ENCODE measurements around the gene AKAP8L. TPM values are rescaled to one million over a fixed set of nuclear protein-coding genes. Genes with fewer than 3 reads are reported as not detected.
"Not testable (repeated sequence)": the region's sequence is repeated elsewhere in the genome, so short reads cannot be mapped to it uniquely, and the experiment has no call there.

Gene AKAP8L
- total RNA-seq, 1 donor = 69.5 TPM

DNA sequence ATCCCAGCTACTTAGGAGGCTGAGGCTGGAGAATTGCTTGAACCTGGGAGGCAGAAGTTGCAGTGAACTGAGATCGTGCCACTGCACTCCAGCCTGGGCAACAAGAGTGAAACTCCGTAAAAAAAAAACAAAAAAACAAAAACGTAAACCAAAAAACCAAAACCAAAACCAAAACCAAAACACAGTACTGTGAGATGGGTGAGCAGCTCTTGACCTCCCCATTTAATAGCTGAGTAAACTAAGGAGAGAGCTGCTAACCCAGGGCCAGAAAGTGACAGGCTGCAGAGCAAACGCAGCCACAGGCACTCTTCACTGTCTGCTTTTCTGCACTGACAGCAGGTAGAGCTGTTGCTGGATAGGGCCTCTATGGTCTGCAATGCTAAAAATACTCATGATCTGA, 58.8 kb downstream of the AKAP8L start:
- H2AFZ ChIP-seq (ENCODE audit: low read length); H4K20me1 ChIP-seq (ENCODE audit: insufficient read depth, low read length); H3K27ac ChIP-seq (ENCODE audit: low read depth, low read length); H3K4me2 ChIP-seq (ENCODE audit: insufficient read depth, low read length); H3K9me3 ChIP-seq (ENCODE audit: low read depth, low read length); H3K79me2 ChIP-seq (ENCODE audit: insufficient read depth, low read length); H3K4me1 ChIP-seq (ENCODE audit: insufficient read depth, low read length); H3K4me3 ChIP-seq (ENCODE audit: insufficient read depth, low read length); H3K27me3 ChIP-seq (ENCODE audit: insufficient read depth, low read length): not testable (repeated sequence)
- peaks cover 56% of the 10 kb centered on the region for H3K36me3 ChIP-seq (ENCODE audit: insufficient read depth, low read length)
- peak; percentile 2 for DNase-seq (ENCODE audit: insufficient read length, low spot score, missing footprints)

- H3K9me3 ChIP-seq (ENCODE audit: low read depth, low read length) = no peaks in the 10 kb centered on the region
- peak; percentile 65 for DNase-seq (ENCODE audit: insufficient read length, low spot score, missing footprints)
- peaks cover 6% of the 10 kb centered on the region for H4K20me1 ChIP-seq (ENCODE audit: insufficient read depth, low read length)
- no peak overlapping the region for H2AFZ ChIP-seq (ENCODE audit: low read length)
- H3K4me1 ChIP-seq (ENCODE audit: insufficient read depth, low read length) = no peaks in the 10 kb centered on the region
- no peaks in the 10 kb centered on the region for H3K27me3 ChIP-seq (ENCODE audit: insufficient read depth, low read length)
- peaks cover 62% of the 10 kb centered on the region for H3K36me3 ChIP-seq (ENCODE audit: insufficient read depth, low read length)
- no peak overlapping the region for H3K4me3 ChIP-seq (ENCODE audit: insufficient read depth, low read length)
- TF ChIP-seq, protein P1, sequence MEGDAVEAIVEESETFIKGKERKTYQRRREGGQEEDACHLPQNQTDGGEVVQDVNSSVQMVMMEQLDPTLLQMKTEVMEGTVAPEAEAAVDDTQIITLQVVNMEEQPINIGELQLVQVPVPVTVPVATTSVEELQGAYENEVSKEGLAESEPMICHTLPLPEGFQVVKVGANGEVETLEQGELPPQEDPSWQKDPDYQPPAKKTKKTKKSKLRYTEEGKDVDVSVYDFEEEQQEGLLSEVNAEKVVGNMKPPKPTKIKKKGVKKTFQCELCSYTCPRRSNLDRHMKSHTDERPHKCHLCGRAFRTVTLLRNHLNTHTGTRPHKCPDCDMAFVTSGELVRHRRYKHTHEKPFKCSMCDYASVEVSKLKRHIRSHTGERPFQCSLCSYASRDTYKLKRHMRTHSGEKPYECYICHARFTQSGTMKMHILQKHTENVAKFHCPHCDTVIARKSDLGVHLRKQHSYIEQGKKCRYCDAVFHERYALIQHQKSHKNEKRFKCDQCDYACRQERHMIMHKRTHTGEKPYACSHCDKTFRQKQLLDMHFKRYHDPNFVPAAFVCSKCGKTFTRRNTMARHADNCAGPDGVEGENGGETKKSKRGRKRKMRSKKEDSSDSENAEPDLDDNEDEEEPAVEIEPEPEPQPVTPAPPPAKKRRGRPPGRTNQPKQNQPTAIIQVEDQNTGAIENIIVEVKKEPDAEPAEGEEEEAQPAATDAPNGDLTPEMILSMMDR (IDR thresholded peaks at IDR 0.05; ENCODE audit: extremely low read depth, low read depth, low read length) = no peak
- H3K27ac ChIP-seq (ENCODE audit: low read depth, low read length) = peak overlapping the region; percentile 55
- peaks cover 2% of the 10 kb centered on the region for H3K79me2 ChIP-seq (ENCODE audit: insufficient read depth, low read length)
- H3K4me2 ChIP-seq (ENCODE audit: insufficient read depth, low read length) = no peak overlapping the region
These were observed 59.9 kb downstream of the AKAP8L start for GRCh38 chr19:15358918-15359317.

GRCh38 chr19:15357906-15358305, 60.9 kb downstream of the AKAP8L start:
- H4K20me1 ChIP-seq (ENCODE audit: insufficient read depth, low read length) = peaks cover 6% of the 10 kb centered on the region
- H3K4me3 ChIP-seq (ENCODE audit: insufficient read depth, low read length) = no peak overlapping the region
- H2AFZ ChIP-seq (ENCODE audit: low read length) = no peak overlapping the region
- TF ChIP-seq, protein P1 (IDR thresholded peaks at IDR 0.05; ENCODE audit: extremely low read depth, low read depth, low read length) = no peak
- H3K27me3 ChIP-seq (ENCODE audit: insufficient read depth, low read length) = no peaks in the 10 kb centered on the region
- no peaks in the 10 kb centered on the region for H3K4me1 ChIP-seq (ENCODE audit: insufficient read depth, low read length)
- no peaks in the 10 kb centered on the region for H3K9me3 ChIP-seq (ENCODE audit: low read depth, low read length)
- peaks cover 2% of the 10 kb centered on the region for H3K79me2 ChIP-seq (ENCODE audit: insufficient read depth, low read length)
- H3K27ac ChIP-seq (ENCODE audit: low read depth, low read length) = no peak overlapping the region
- no peak overlapping the region for H3K4me2 ChIP-seq (ENCODE audit: insufficient read depth, low read length)
- H3K36me3 ChIP-seq (ENCODE audit: insufficient read depth, low read length) = peaks cover 67% of the 10 kb centered on the region
- peak; percentile 78 for DNase-seq (ENCODE audit: insufficient read length, low spot score, missing footprints)

DNA sequence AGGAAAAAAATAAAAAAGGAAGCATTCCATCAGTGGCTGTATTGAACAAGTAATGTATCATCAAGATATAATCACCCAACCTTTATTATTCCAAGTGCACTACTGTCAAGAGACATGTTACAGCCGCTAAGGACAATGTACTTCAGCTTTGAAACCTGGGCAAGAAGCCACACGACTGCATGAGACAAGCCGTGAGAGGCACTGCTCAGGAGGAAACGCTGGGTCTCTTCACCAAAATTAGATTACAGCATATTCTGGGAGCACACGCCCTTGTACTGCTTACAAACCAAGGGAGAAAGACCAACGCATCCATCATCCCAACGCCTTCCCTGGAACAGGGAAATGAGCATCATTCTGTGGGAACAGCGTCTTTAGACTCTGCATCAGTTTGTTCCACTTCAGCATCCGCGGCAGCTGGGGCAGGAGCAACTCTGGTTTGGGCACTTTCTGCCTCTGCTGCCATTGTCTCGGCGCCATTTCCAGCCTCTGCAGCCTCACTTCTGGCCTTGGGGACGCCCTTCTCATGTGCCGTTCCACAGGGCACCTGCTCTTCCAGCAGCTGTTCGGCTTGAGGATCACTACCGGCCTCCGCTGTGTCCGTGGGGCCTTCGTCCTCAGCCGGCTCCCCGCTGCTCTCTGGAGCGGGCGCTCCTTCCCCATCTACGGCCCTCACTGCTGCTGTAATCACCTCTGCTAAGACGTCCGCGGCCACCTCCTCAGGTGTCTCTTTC, 64.1 kb downstream of the AKAP8L start:
- no peaks in the 10 kb centered on the region for H3K79me2 ChIP-seq (ENCODE audit: insufficient read depth, low read length)
- peaks cover 2% of the 10 kb centered on the region for H4K20me1 ChIP-seq (ENCODE audit: insufficient read depth, low read length)
- TF ChIP-seq, protein P1 (IDR thresholded peaks at IDR 0.05; ENCODE audit: extremely low read depth, low read depth, low read length) = no peak
- no peak overlapping the region for H2AFZ ChIP-seq (ENCODE audit: low read length)
- no peak overlapping the region for H3K27ac ChIP-seq (ENCODE audit: low read depth, low read length)
- no peaks in the 10 kb centered on the region for H3K27me3 ChIP-seq (ENCODE audit: insufficient read depth, low read length)
- no peak overlapping the region for H3K4me2 ChIP-seq (ENCODE audit: insufficient read depth, low read length)
- peaks cover 45% of the 10 kb centered on the region for H3K36me3 ChIP-seq (ENCODE audit: insufficient read depth, low read length)
- H3K4me3 ChIP-seq (ENCODE audit: insufficient read depth, low read length) = no peak overlapping the region
- H3K9me3 ChIP-seq (ENCODE audit: low read depth, low read length) = no peaks in the 10 kb centered on the region
- no peaks in the 10 kb centered on the region for H3K4me1 ChIP-seq (ENCODE audit: insufficient read depth, low read length)
- peak; percentile 76 for DNase-seq (ENCODE audit: insufficient read length, low spot score, missing footprints)
